Measurements from ENCODE around the gene RBCK1.
"Not testable (repeated sequence)": the region's sequence is repeated elsewhere in the genome, so short reads cannot be mapped to it uniquely, and the experiment has no call there.

Gene RBCK1

GRCh38 chr20:387520-387919 lies 20.6 kb upstream of the RBCK1 start:
- Mint-ChIP-seq H3K27ac (no peak overlapping the region), H3K27me3 (ENCODE audit: low read depth) (peaks cover 16% of the 10 kb centered on the region), H3K4me1 (no peaks in the 10 kb centered on the region), H3K4me3 (no peak overlapping the region), H3K9me3 (no peaks in the 10 kb centered on the region), H3K36me3 (ENCODE audit: low read depth) (no peaks in the 10 kb centered on the region)
- TF ChIP-seq CTCF (IDR thresholded peaks at IDR 0.05; ENCODE audit: unreplicated experiment in 3 of 3) = no peak

GRCh38 chr20:388034-388994 lies 19.8 kb upstream of the RBCK1 start:
- no peaks in the 10 kb centered on the region for H3K9me3 Mint-ChIP-seq
- H3K4me1 Mint-ChIP-seq = no peaks in the 10 kb centered on the region
- peaks cover 8% of the 10 kb centered on the region for H3K27me3 Mint-ChIP-seq (ENCODE audit: low read depth)
- H3K36me3 Mint-ChIP-seq (ENCODE audit: low read depth) = no peaks in the 10 kb centered on the region
- H3K27ac Mint-ChIP-seq = no peak overlapping the region
- no peak for TF ChIP-seq CTCF (IDR thresholded peaks at IDR 0.05; ENCODE audit: unreplicated experiment in 3 of 3)
- no peak overlapping the region for H3K4me3 Mint-ChIP-seq

- Mint-ChIP-seq H3K9me3 (no peaks in the 10 kb centered on the region), H3K27ac (no peak overlapping the region), H3K27me3 (ENCODE audit: low read depth) (no peaks in the 10 kb centered on the region), H3K4me3 (no peak overlapping the region), H3K4me1 (no peaks in the 10 kb centered on the region), H3K36me3 (ENCODE audit: low read depth) (no peaks in the 10 kb centered on the region)
- no peak for TF ChIP-seq CTCF (IDR thresholded peaks at IDR 0.05; ENCODE audit: unreplicated experiment in 3 of 3)
Observed at GRCh38 chr20:389220-389619, 18.9 kb upstream of the RBCK1 start.

- Mint-ChIP-seq H3K4me3 (no peak overlapping the region), H3K27me3 (ENCODE audit: low read depth) (no peaks in the 10 kb centered on the region), H3K27ac (no peak overlapping the region), H3K4me1 (no peaks in the 10 kb centered on the region), H3K36me3 (ENCODE audit: low read depth) (no peaks in the 10 kb centered on the region), H3K9me3 (no peaks in the 10 kb centered on the region)
- TF ChIP-seq CTCF (IDR thresholded peaks at IDR 0.05; ENCODE audit: unreplicated experiment in 3 of 3) = no peak
Observed at GRCh38 chr20:391041-391711, 16.9 kb upstream of the RBCK1 start.

GRCh38 chr20:393296-393695 lies 14.8 kb upstream of the RBCK1 start:
- not testable (repeated sequence) for H3K27me3 Mint-ChIP-seq (ENCODE audit: low read depth); H3K4me1 Mint-ChIP-seq; H3K4me3 Mint-ChIP-seq; H3K27ac Mint-ChIP-seq; H3K9me3 Mint-ChIP-seq; H3K36me3 Mint-ChIP-seq (ENCODE audit: low read depth)

GRCh38 chr20:396252-396618 lies 11.9 kb upstream of the RBCK1 start:
- no peaks in the 10 kb centered on the region for H3K36me3 Mint-ChIP-seq (ENCODE audit: low read depth)
- no peak for TF ChIP-seq CTCF (IDR thresholded peaks at IDR 0.05; ENCODE audit: unreplicated experiment in 3 of 3)

More at GRCh38 chr20:396252-396618, 11.9 kb upstream of the RBCK1 start:
- H3K4me3 Mint-ChIP-seq = no peak overlapping the region
- H3K27me3 Mint-ChIP-seq (ENCODE audit: low read depth) = no peaks in the 10 kb centered on the region
- H3K4me1 Mint-ChIP-seq = peaks cover 10% of the 10 kb centered on the region
- no peak overlapping the region for H3K27ac Mint-ChIP-seq
- no peaks in the 10 kb centered on the region for H3K9me3 Mint-ChIP-seq
